Measurements from ENCODE around the gene OSBPL6.

The OSBPL6 gene

GRCh38 chr2:178291703-178292102, 97.4 kb downstream of the OSBPL6 start:
- TF ChIP-seq ZNF202 (tag by site-specific recombination; IDR thresholded peaks at IDR 0.05; ENCODE audit: borderline replicate concordance) (no peak), ZNF366 (tag by site-specific recombination; conservative IDR thresholded peaks at IDR 0.05) (peak; percentile 77)
- CTCF ChIA-PET, result no interaction called here
- Histone ChIP-seq H3K36me3 (ENCODE audit: control insufficient read depth in 2 of 2, insufficient read depth in 1 of 2, low read length in 2 of 2) (no peaks in the 10 kb centered on the region), H3K4me3 (ENCODE audit: low read depth, low read length) (no peak overlapping the region), H3K4me1 (ENCODE audit: control insufficient read depth, insufficient read depth, low read length) (no peaks in the 10 kb centered on the region), H3K9me3 (ENCODE audit: control insufficient read depth, insufficient read depth, low read depth, low read length) (no peaks in the 10 kb centered on the region), H3K27ac (ENCODE audit: extremely low read depth, low read depth, low read length) (no peak overlapping the region)
- POLR2A ChIA-PET, result no interaction called here

- POLR2A ChIA-PET, result no interaction called here
- CTCF ChIA-PET, result no interaction called here
- TF ChIP-seq REST (tag by site-specific recombination; IDR thresholded peaks at IDR 0.05) (no peak), ZNF513 (tag by site-specific recombination; IDR thresholded peaks at IDR 0.05) (no peak)
Measured at GRCh38 chr2:178292586-178292985, 98.3 kb downstream of the OSBPL6 start.

GRCh38 chr2:178295115-178295514, 100.8 kb downstream of the OSBPL6 start:
- POLR2A ChIA-PET, result no interaction called here
- no peaks in the 10 kb centered on the region for H3K9me3 ChIP-seq (ENCODE audit: control insufficient read depth, insufficient read depth, low read depth, low read length)

More at GRCh38 chr2:178292586-178292985, 98.3 kb downstream of the OSBPL6 start:
- H3K27ac ChIP-seq (ENCODE audit: extremely low read depth, low read depth, low read length), result no peak overlapping the region
- no peak overlapping the region for H3K4me3 ChIP-seq (ENCODE audit: low read depth, low read length)
- no peaks in the 10 kb centered on the region for H3K9me3 ChIP-seq (ENCODE audit: control insufficient read depth, insufficient read depth, low read depth, low read length)
- no peaks in the 10 kb centered on the region for H3K4me1 ChIP-seq (ENCODE audit: control insufficient read depth, insufficient read depth, low read length)
- H3K36me3 ChIP-seq (ENCODE audit: control insufficient read depth in 2 of 2, insufficient read depth in 1 of 2, low read length in 2 of 2), result no peaks in the 10 kb centered on the region

More at GRCh38 chr2:178295115-178295514, 100.8 kb downstream of the OSBPL6 start:
- H3K27ac ChIP-seq (ENCODE audit: extremely low read depth, low read depth, low read length), result no peak overlapping the region
- CTCF ChIA-PET, result interaction anchor here (0.6 to 1.5 kb wide), 3 partner anchors 10 to 1332 kb away, joined by 3 to 10 read pairs (median 3); no protein-coding TSS in a partner anchor
- no peaks in the 10 kb centered on the region for H3K36me3 ChIP-seq (ENCODE audit: control insufficient read depth in 2 of 2, insufficient read depth in 1 of 2, low read length in 2 of 2)
- H3K4me1 ChIP-seq (ENCODE audit: control insufficient read depth, insufficient read depth, low read length), result no peaks in the 10 kb centered on the region
- no peak for TF ChIP-seq ZNF664 (tag by site-specific recombination; IDR thresholded peaks at IDR 0.05)
- TF ChIP-seq ZSCAN23 (tag by site-specific recombination; IDR thresholded peaks at IDR 0.05), result no peak
- no peak for TF ChIP-seq AEBP2 (tag by site-specific recombination; IDR thresholded peaks at IDR 0.05; ENCODE audit: borderline replicate concordance)
- no peak for TF ChIP-seq EGR2 (tag by site-specific recombination; IDR thresholded peaks at IDR 0.05; ENCODE audit: low read depth)
- no peak for TF ChIP-seq ZNF280C (tag by site-specific recombination; IDR thresholded peaks at IDR 0.05)
- no peak for TF ChIP-seq ZNF529 (tag by site-specific recombination; IDR thresholded peaks at IDR 0.05; ENCODE audit: insufficient replicate concordance)
- TF ChIP-seq PBX3 (CRISPR knock-in tag; IDR thresholded peaks at IDR 0.05), result no peak
- TF ChIP-seq ZNF639 (tag by site-specific recombination; IDR thresholded peaks at IDR 0.05), result no peak
- no peak for TF ChIP-seq ZNF580 (tag by site-specific recombination; IDR thresholded peaks at IDR 0.05)
- TF ChIP-seq ZNF555 (tag by site-specific recombination; conservative IDR thresholded peaks at IDR 0.05), result no peak
- no peak for TF ChIP-seq ZNF747 (tag by site-specific recombination; IDR thresholded peaks at IDR 0.05)
- TF ChIP-seq MYNN (tag by site-specific recombination; IDR thresholded peaks at IDR 0.05; ENCODE audit: borderline replicate concordance), result no peak
- no peak overlapping the region for H3K4me3 ChIP-seq (ENCODE audit: low read depth, low read length)

All from HEK293 (cell line).